ENCODE results near the gene RBMXL2.
A peak's percentile ranks its signal among the peaks of the same experiment; 100 is the strongest.

RBMXL2 gene

DNA sequence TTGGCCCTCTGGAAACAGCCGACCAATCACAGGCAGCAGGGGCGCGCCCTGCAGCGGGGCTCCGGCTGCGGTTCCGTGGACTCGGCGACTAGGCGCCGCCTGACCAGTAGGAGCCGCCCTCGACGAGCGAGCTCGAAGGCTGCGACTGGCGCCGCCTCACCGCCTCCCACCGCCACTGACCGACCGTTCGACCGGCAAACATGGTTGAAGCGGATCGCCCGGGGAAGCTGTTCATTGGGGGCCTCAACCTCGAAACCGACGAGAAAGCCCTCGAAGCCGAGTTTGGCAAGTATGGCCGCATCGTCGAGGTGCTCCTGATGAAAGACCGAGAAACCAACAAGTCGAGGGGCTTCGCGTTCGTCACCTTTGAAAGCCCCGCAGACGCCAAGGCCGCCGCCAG, at the start of gene RBMXL2:
TSS of gene RBMXL2 (plus strand) at position 78 of the 400 bp plus-strand sequence. CDS start at position 201, 123 bp downstream.
- DNase-seq: no peak

DNA sequence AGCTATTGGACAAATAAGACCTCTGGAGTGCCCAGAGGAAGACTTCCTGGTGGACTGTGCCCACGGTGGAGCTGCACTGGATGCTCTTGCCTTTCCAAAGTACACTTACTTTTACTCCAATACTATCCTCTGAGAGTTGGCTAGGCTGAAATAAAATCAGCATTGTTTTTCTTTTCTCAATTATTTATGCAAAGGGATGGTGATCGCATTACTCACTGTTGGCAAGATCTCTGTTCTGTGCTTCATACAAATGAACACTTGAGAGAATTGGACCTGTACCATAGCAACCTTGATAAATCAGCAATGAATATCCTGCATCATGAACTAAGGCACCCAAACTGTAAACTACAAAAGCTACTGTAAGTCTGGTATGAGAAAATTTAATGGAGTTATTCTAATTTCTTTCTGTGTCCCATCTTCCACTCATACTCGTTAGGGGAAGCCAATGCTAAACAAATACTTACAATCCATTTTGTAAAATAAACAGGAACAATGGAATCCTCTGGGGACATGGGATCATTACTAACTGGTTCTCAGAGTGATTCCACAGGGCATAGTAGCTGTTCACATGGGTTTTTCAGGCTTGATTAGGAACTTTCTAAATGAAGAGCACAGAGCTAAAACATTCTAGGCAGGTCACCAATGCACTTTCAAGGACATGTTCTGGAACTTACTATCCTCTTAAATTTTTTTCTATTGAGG, 42.2 kb upstream of the RBMXL2 start:
- DNase-seq: no peak

DNA sequence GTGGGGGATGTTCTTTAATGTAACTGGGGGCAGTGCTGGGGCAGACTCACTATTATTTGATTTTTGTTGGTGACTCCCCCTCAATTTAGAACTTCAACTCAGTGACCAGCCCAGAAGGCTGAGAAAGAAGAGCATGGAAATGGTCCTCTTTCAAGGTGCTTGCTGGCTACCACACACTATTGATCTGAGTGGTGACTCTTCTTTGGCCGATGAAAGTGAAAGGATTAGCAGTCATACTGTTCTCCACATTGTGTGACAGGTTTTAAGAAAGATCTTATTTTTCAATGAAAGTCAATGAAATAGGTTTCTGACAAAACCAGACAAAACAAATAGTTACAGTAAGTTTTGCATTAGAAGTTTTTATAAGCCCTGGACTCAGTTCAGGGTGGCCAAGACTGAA, 38.6 kb upstream of the RBMXL2 start:
- DNase-seq: no peak

DNA sequence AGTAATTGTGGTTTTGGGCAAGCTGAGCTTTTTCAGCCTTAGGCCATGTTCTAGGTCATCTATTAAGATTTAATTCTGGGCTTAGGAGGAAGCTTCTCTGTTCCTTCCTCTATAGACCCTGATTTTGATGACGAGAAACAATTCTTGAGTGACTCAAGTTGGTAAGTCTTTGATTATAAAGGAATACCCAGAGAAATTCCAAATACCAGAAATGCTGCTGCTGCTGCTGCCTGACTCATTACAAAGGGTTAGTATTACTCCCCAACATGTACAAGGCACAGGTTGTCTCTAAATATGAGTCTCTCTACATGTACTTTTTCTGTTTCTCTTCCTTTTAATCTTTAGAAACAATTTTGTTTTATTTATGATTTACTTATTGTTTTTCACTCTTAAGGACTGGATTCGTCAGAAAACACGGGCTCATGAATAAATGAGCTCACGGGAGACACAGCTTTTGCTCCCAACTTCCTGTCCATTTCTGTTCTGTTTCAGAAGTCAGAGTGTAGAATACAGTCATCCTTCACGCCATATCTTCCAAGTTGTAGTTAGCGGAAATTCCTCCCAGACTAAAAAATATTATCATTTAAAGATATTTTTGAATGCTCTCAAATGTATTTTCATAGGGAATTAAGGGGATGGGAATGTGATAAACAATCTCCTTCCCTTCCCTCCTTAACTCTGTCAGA, 31.8 kb upstream of the RBMXL2 start:
- peak in 1 of 2 donors; percentile 3 for DNase-seq

DNA sequence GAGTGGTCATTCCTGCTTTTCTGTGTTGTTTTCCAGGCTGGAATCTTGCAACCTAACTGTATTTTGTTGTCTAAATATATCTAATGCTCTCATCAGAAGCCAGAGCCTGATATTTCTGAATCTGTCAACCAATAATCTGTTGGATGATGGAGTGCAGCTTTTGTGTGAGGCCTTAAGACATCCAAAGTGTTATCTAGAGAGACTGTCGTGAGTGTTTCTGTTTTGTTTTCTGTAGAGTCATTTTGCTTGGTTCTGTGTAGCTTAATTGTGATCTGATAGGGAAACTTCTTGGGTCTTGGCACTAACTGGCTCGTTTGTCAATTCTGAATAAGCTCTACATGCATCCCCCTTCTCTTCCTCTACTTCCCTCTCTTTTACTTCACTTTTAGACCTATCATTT, 31.2 kb upstream of the RBMXL2 start:
- no peak for DNase-seq

DNA sequence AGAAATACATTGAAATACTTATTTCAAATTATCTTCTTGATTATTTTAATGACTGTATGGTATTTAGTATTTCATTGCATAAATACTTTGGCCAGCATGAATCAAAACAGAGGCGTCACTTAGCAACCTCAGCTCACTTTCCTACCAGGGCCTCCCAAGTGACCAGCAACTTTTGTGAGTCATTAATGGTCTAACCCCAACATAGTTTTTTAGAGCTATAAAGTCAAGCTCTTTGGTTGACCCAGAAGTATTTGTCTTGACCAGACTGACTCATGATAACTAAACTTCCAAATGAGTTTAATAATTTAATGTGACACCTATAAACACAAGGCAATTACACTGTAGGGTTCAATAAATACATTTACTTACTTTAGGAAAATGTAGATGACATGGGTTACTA, 27.9 kb upstream of the RBMXL2 start:
- DNase-seq: no peak

DNA sequence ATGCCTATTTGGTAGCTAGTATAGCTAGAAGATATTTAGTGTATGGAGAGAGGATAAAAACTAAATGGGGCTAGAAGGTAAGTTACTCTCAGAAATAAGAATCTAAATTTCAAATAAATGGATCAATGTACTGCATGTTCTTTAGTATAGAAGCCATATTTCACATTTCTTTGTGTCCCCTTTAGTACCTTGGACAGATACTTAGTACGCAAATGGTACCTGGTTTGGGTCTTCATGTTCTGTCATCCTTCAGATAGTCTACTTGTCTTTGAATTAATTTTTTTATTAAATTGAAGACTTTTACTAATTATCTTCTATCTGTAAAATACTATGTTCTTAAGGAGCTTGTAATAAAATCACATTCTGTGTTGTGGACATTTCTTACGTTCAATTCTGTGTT, 26.3 kb upstream of the RBMXL2 start:
- no peak for DNase-seq

DNA sequence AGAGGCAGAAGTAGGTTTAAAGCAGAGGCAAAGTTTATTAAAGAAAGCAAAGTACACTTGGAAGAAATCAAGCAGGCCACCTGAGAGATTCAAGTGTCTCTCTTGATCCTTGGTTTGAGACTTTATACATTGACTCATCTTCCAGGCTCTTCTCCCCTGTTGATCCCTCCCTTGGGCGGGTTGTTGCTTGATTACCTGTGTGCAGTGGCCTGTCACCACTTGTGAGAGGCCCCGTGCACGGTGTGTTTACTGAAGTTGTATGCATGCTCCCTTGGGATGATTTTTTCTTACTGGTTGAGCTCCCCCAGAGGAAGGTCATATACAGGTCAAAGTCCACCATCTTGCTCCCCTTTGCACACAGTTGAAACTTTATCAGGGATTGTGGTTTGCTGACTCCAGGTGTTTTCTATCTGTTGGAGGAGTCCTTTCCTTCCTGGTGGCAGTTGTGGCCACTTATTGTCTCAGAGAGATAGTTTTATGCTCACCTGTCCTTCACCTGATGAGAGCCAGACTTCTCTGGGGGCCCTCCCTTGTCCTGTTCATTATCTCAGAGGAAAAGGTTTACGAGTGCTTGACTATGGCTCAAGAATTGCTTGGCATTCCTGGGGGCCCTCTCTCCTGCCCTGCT, 16.3 kb upstream of the RBMXL2 start:
- no peak for DNase-seq

DNA sequence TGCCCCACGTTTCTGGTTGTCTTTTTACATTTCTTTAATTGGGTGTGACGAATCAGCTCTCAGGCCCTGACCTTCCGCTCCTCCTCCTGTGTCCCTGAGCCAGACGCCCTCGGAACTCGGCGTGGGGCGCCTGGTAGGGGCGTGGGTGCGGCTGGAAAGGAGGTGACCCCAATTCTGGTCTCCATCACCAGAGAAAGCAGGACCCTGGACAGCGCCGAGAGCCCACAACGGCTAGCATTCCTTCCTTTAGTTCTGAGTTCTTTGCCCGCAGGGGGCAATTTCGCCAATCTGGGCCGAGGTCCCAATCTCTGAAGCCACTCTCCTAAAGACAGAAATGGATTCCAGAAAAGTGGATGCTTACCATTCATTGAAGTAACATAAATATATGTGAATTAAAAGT, 11.7 kb upstream of the RBMXL2 start:
- no peak for DNase-seq

DNA sequence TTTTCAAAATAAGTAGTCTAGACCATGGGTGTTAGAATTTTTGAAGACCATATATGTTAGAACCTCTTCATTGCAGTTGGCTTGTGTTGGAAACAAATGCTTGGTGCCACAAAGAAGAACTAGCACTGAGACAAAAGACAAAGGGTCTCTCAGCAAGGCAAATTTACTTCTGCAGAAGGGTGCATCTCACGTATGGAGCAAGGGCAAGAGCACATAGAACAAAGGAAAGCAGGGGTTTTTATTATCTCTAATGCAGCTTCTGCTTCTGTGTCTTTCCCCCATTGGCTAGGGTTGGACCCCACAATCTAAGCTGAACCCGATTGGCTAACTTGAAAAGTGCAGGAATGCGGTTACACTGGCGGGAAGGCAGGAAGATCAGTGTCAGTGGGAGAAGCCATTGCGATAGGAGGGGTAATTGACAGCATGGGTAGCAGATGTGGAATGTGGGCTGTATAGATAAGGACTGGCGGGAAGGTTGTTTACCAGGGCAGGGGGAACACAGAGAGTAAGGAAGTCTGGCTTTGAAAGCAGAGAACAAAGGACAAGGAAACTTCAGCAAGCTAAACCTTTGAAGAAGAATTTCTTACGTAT, 9.2 kb upstream of the RBMXL2 start:
- no peak for DNase-seq

DNA sequence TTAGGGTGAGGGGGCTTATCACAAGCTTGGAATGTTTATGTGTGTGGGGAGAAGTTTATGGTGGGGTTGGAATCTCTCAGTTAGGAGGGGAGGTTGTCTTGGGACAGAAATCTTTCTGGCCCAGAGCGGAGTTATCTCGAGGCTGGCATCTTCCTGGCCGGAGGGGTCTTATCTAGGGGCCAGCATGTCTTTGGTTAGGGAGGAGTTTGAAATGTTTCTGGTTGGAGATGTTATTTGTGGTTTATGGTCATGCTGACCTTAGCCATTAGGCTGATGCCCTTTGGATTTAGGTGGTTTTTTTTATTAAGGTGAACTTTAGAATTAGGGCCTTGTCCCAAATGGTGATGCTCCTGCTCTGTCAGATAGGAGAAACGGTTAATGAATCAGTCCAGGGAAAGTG, 7.9 kb upstream of the RBMXL2 start:
- no peak for DNase-seq

DNA sequence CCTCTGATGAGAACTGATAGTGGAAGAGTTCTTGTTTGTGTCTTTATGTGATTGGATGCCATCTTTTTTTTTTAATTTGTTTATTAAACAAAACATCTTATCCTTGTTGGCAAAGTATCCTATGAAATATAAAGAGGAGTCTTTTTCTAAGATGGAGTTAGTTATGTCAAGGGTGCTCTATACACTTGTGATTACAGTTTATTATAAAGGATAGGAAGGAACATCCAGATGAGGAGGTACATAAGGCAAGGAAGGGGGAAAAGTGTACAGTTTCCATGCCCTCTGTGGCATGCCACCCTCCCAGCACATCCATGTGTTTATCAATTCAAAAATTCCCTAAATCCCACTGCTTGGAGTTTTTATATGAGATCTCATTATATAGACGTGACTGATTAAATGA, 7.4 kb upstream of the RBMXL2 start:
- DNase-seq: no peak

DNA sequence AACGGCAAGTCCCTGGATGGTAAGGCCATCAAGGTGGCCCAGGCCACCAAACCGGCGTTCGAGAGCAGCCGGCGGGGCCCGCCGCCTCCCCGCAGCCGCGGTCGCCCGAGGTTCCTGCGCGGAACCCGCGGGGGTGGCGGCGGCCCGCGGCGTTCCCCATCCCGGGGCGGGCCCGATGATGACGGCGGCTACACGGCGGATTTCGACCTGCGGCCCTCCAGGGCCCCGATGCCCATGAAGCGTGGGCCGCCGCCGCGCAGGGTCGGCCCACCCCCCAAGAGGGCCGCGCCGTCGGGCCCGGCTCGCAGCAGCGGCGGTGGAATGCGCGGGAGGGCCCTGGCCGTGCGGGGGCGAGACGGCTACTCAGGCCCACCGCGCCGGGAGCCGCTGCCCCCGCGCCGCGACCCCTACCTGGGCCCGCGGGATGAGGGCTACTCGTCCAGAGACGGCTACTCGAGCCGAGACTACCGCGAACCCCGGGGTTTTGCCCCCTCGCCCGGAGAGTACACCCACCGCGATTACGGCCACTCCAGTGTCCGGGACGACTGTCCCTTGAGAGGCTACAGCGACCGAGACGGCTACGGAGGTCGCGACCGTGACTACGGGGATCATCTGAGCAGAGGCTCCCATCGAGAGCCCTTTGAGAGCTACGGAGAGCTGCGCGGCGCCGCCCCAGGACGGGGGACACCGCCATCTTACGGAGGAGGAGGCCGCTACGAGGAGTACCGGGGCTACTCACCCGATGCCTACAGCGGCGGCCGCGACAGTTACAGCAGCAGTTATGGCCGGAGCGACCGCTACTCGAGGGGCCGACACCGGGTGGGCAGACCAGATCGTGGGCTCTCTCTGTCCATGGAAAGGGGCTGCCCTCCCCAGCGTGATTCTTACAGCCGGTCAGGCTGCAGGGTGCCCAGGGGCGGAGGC, 792 bp downstream of the RBMXL2 start:
- DNase-seq: no peak

DNA sequence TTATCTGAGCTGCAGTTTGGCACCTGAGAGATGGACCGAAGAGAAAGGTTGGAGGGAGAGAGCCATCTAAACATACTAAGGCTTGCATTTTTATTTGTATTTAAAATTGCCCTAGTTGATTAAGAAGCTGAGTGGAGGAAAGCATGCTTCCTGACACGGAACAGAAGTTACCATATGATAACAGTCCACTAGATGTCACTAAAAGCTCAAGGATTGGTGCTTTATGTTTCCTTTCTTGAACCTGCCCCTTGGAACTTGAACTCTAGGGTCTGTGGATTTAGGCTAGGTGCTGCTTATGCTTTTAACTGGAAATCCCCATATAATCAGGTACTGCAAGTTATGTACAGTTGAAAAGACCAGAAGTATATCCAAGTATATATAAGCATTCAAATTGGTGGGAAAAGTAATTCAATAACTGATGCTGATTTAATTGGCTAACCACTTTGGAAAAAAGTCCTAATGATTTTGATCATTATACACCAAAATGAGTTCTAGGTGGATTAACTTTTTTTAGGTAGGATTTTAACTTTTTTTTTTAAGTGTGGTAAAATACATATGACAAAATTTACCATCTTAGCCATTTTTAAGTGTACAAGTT, 9.5 kb downstream of the RBMXL2 start:
- DNase-seq: peak; percentile 34 to 80

DNA sequence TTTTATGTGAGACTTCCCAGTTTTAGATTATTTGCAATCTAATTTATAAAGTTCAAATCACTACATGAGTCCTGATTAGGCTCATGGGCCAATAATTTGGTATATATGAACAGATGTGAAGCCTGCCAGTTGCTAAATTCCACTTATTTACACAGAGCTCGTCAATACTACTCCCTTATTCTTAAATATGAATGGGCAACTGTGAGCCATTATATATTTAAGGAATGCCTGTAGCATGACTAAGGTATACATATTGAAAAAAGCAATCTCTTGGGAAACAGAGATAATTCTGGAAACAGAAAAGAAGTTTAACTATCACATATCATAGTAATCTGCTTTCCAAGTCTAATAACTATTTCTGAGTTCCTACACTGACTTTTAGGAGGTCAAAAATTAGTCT, 27.0 kb downstream of the RBMXL2 start:
- DNase-seq: no peak

DNA sequence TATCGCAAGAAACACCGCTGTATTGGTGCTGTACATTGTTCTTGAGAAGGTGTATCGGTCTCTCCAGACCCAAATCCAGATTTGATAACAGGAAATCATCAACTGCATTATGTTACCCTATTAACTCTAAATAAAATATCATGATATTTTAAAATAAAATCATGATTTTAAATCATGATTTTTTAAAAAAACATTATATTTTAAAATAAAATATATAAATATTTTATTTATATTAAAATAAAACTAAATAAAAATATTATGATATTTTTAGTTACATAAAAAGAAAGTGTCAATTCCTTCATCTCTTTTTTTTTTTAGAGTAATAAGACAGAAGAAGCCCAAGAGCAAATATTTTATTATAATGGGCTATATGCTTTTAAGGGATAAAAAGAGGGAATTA, 27.6 kb downstream of the RBMXL2 start:
- DNase-seq: no peak

DNA sequence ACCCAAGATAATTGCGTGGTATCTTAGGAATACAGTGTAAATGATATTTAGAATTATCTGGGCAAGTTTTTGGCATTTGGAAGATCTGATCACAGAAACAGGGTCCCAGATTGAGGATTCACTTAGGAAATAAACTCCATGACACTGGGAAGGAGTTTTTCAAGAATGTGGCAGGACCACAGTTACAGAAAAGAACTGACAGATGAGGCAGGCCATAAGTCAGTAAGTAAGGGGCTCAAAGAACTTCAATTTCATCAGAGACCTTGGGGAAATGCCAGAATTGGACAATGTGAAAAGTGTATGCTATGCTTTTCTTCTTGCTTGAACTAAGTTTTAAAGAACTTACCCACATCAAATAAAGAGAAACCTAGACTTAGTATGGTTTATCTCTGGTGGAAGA, 49.3 kb downstream of the RBMXL2 start:
- no peak for DNase-seq

Measured in inflammatory macrophage treated with lipopolysaccharide for 1 hour (primary cell).